Astrocyte (in vitro differentiated cells and primary cell): ENCODE results near the gene PCARE.

Source experiments
- EZH2 ChIP-seq: IDR thresholded peaks from 2 replicates; pipeline ENCODE4 v1.6.1; 2012; ENCODE audit warnings: mild to moderate bottlenecking, low read length, inconsistent platforms; ENCODE audit not compliant: insufficient read depth
- TF ChIP-seq, protein P1 (sequence below): IDR thresholded peaks from 2 replicates; pipeline ENCODE4 v1.5.1; 2011; ENCODE audit warnings: low read depth, mild to moderate bottlenecking, inconsistent platforms, low read length, moderate library complexity; ENCODE audit not compliant: insufficient read depth

DNA sequence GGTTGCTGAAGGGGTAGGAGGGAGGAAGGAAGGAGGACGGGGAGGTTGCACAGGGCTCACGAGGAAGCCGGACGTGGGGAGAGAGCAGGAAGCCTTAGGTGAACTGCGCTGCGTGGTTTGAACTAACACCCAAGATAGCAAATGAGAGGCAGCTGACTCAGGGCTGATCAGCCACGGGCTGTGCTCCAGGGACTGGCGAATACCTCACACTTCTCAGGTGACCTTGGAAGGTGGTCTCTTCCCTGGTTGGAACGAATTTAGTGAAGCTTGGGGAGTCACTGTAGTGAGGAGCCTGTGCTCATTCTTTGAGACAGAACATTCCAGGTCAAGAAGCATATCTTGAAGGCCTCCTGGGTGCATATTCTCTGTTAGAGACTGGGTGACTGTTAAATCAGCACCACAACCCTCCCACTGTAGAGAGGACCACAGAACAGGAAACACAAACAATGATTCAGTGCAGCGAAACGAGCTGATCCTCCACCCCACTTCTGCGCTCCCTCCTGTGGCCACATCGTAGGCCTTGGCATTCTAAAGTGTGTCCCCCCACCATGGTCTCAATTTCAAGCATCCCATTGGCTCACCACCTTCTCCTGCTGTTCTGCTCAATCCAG lies 59.4 kb downstream of the PCARE start:
- TF ChIP-seq, protein P1, sequence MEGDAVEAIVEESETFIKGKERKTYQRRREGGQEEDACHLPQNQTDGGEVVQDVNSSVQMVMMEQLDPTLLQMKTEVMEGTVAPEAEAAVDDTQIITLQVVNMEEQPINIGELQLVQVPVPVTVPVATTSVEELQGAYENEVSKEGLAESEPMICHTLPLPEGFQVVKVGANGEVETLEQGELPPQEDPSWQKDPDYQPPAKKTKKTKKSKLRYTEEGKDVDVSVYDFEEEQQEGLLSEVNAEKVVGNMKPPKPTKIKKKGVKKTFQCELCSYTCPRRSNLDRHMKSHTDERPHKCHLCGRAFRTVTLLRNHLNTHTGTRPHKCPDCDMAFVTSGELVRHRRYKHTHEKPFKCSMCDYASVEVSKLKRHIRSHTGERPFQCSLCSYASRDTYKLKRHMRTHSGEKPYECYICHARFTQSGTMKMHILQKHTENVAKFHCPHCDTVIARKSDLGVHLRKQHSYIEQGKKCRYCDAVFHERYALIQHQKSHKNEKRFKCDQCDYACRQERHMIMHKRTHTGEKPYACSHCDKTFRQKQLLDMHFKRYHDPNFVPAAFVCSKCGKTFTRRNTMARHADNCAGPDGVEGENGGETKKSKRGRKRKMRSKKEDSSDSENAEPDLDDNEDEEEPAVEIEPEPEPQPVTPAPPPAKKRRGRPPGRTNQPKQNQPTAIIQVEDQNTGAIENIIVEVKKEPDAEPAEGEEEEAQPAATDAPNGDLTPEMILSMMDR, result peak; percentile 25
- TF ChIP-seq EZH2, result no peak
